Activated gamma-delta T cell treated with Interleukin-2 at 50 U/mL for 16 hours (primary cell): ENCODE data around the gene ASB5.

Experiments
- DNase-seq: peaks from one replicate; pipeline ENCODE4 v3.0.0-alpha.2; 2020

Gene ASB5

GRCh38 chr4:176277162-176277904 is 8.3 kb upstream of the ASB5 start:
- no peak for DNase-seq

- DNase-seq: no peak
Observed at GRCh38 chr4:176276710-176277109, 7.7 kb upstream of the ASB5 start.

- DNase-seq: no peak
Observed at GRCh38 chr4:176274441-176274840, 5.4 kb upstream of the ASB5 start.

GRCh38 chr4:176273736-176274135 is 4.7 kb upstream of the ASB5 start:
- DNase-seq: no peak

GRCh38 chr4:176272799-176273198 is 3.8 kb upstream of the ASB5 start:
- DNase-seq: no peak

GRCh38 chr4:176271749-176272148 is 2.7 kb upstream of the ASB5 start:
- DNase-seq: no peak

- DNase-seq: no peak
Observed at GRCh38 chr4:176270669-176271068, 1.6 kb upstream of the ASB5 start.

- no peak for DNase-seq
Observed at GRCh38 chr4:176266026-176266425, 3.0 kb downstream of the ASB5 start.

GRCh38 chr4:176262243-176262642 is 6.8 kb downstream of the ASB5 start:
- DNase-seq: no peak

GRCh38 chr4:176261481-176261880 is 7.5 kb downstream of the ASB5 start:
- DNase-seq: no peak

- DNase-seq: no peak
Observed at GRCh38 chr4:176261018-176261417, 8.0 kb downstream of the ASB5 start.

GRCh38 chr4:176259330-176260090 is 9.5 kb downstream of the ASB5 start:
- DNase-seq: no peak

- no peak for DNase-seq
Observed at GRCh38 chr4:176258135-176258534, 10.9 kb downstream of the ASB5 start.

GRCh38 chr4:176256921-176257320 is 12.1 kb downstream of the ASB5 start:
- no peak for DNase-seq

GRCh38 chr4:176242764-176243347 is 26.2 kb downstream of the ASB5 start:
- no peak for DNase-seq

- DNase-seq: no peak
Observed at GRCh38 chr4:176241703-176242102, 27.3 kb downstream of the ASB5 start.

GRCh38 chr4:176238826-176239225 is 30.2 kb downstream of the ASB5 start:
- no peak for DNase-seq

- DNase-seq: no peak
Observed at GRCh38 chr4:176238157-176238610, 30.8 kb downstream of the ASB5 start.

- DNase-seq: no peak
Observed at GRCh38 chr4:176236946-176237345, 32.1 kb downstream of the ASB5 start.

- no peak for DNase-seq
Observed at GRCh38 chr4:176230836-176231235, 38.2 kb downstream of the ASB5 start.

- no peak for DNase-seq
Observed at GRCh38 chr4:176229645-176230044, 39.4 kb downstream of the ASB5 start.

GRCh38 chr4:176226736-176227135 is 42.3 kb downstream of the ASB5 start:
- DNase-seq: no peak

- no peak for DNase-seq
Observed at GRCh38 chr4:176223561-176223960, 45.5 kb downstream of the ASB5 start.

GRCh38 chr4:176222149-176222548 is 46.9 kb downstream of the ASB5 start:
- no peak for DNase-seq
